Subcutaneous preadipocyte (primary cell): ENCODE measurements around the gene NRF1. TPM values are rescaled to one million over a fixed set of nuclear protein-coding genes. Genes with fewer than 3 reads are reported as not detected.

ENCODE experiments used
- small RNA-seq: library from RNA; depleted of rRNA; stranded (forward); fragments of <200 nt; gene quantifications from one replicate; pipeline ENCODE3, GENCODE V24; 2012
- total RNA-seq: library from RNA; depleted of rRNA; stranded (reverse); fragments of >200 nt; gene quantifications from 2 replicates; pipeline ENCODE4 v1.2.3, GENCODE V29; 2012

NRF1 gene
- 11.4 and 14.1 TPM in 2 replicates for total RNA-seq

GRCh38 chr7:129611246-129612111, at the start of gene NRF1:
Gene NRF1 (plus strand): TSS chr7:129611720. CDS start chr7:129657352, 45,632 bp downstream.

Small RNA genes lying within 50 kb of the gene (small RNA-seq; reads per million reads assigned to genes)
- gene MIR182 (38.5 reads per million, percentile 98 among the genes with 10 or more reads in this experiment), gene MIR183 (33.0 reads per million, percentile 97 among the genes with 10 or more reads in this experiment), gene MIR96 (0.19 reads per million)

Other genes with a start within 250 kb of the NRF1 start
- 4.0 and 12.5 TPM in 2 replicates for gene STRIP2, start 177.3 kb upstream of the NRF1 start, total RNA-seq
- 0.59 TPM in 1 of 2 replicates, not detected in the other for gene SMKR1, start 109.2 kb upstream of the NRF1 start, total RNA-seq